WTC11 (cell line): ENCODE measurements around the gene ELOVL1. TPM values are rescaled to one million over a fixed set of nuclear protein-coding genes. Genes with fewer than 3 reads are reported as not detected.
A peak's percentile ranks its signal among the peaks of the same experiment; 100 is the strongest.

Experiments used
- ATAC-seq: fragments of 200-7000 bp; cut with Tn5 transposase; 2 replicates; pipeline ENCODE4 v1.10.0; 2021; ENCODE audit warnings: mild to moderate bottlenecking, moderate library complexity
- CTCF ChIA-PET: fragments of 300-600 bp; sonication (Branson Sonifier 250); formaldehyde crosslinking; loops from one replicate; lab custom pipeline; 2021; ENCODE audit warnings: antibody characterized with exemption; lab: Charles Lee
- POLR2A ChIA-PET: fragments of 350-600 bp; sonication (Branson Sonifier 250); formaldehyde crosslinking; loops from one replicate; lab custom pipeline; 2021; ENCODE audit warnings: antibody characterized with exemption; lab: Charles Lee
- DNase-seq: peaks from one replicate; pipeline ENCODE4 v3.0.0; 2021; ENCODE audit warnings: low spot score
- H3K27ac Mint-ChIP-seq: 2 replicates; pipeline ENCODE4 v1.8.0; 2021; ENCODE audit warnings: mixed read lengths
- H3K27me3 Mint-ChIP-seq: 2 replicates; pipeline ENCODE4 v1.8.0; 2021; ENCODE audit warnings: low read depth, mild to moderate bottlenecking, moderate library complexity, mixed read lengths
- H3K36me3 Mint-ChIP-seq: 2 replicates; pipeline ENCODE4 v1.8.0; 2021; ENCODE audit warnings: mixed read lengths
- H3K4me1 Mint-ChIP-seq: 2 replicates; pipeline ENCODE4 v1.8.0; 2022; ENCODE audit warnings: mixed read lengths
- H3K4me3 Mint-ChIP-seq: 2 replicates; pipeline ENCODE4 v1.8.0; 2021; ENCODE audit warnings: mild to moderate bottlenecking, moderate library complexity, mixed read lengths
- H3K9me3 Mint-ChIP-seq: 2 replicates; pipeline ENCODE4 v1.8.0; 2021; ENCODE audit warnings: mixed read lengths
- AR ChIP-seq: fragments of 250-450 bp; sonication (Bioruptor Pico); IDR thresholded peaks from 2 replicates; pipeline ENCODE4 v1.9.0; 2021; ENCODE audit warnings: mild to moderate bottlenecking
- CBFB ChIP-seq: sonication (generic); formaldehyde crosslinking; IDR thresholded peaks from 2 replicates; pipeline ENCODE4 v1.8.1; 2022; ENCODE audit warnings: mild to moderate bottlenecking, low read depth, missing genetic modification reagents
- ELF4 ChIP-seq: sonication (generic); formaldehyde crosslinking; IDR thresholded peaks from 2 replicates; pipeline ENCODE4 v1.8.1; 2022; ENCODE audit warnings: low read depth, mild to moderate bottlenecking, moderate library complexity, missing genetic modification reagents
- JUN ChIP-seq: sonication (generic); formaldehyde crosslinking; IDR thresholded peaks from 2 replicates; pipeline ENCODE4 v1.8.0; 2023; ENCODE audit warnings: mild to moderate bottlenecking, missing genetic modification reagents
- MXD4 ChIP-seq: fragments of 250-450 bp; sonication (Bioruptor Pico); IDR thresholded peaks from 2 replicates; pipeline ENCODE4 v1.8.0; 2021; ENCODE audit warnings: mild to moderate bottlenecking, moderate library complexity, borderline replicate concordance
- MYBL2 ChIP-seq: sonication (generic); formaldehyde crosslinking; IDR thresholded peaks from 2 replicates; pipeline ENCODE4 v1.8.1; 2023; ENCODE audit warnings: mild to moderate bottlenecking, moderate library complexity, missing genetic modification reagents
- NR1H2 ChIP-seq: sonication (generic); formaldehyde crosslinking; IDR thresholded peaks from 2 replicates; pipeline ENCODE4 v1.9.0; 2021; ENCODE audit warnings: mild to moderate bottlenecking, moderate library complexity, missing genetic modification reagents
- NR3C1 ChIP-seq: sonication (generic); formaldehyde crosslinking; conservative IDR thresholded peaks from 2 replicates; pipeline ENCODE4 v1.8.1; 2023; ENCODE audit warnings: low read depth, mild to moderate bottlenecking, missing genetic modification reagents
- SOX15 ChIP-seq: fragments of 250-450 bp; sonication (Bioruptor Pico); IDR thresholded peaks from 2 replicates; pipeline ENCODE4 v1.9.0; 2021; ENCODE audit warnings: mild to moderate bottlenecking
- SP1 ChIP-seq: sonication (generic); formaldehyde crosslinking; conservative IDR thresholded peaks from 2 replicates; pipeline ENCODE4 v1.8.1; 2022; ENCODE audit warnings: missing genetic modification reagents
- ZNF263 ChIP-seq: sonication (generic); formaldehyde crosslinking; IDR thresholded peaks from 2 replicates; pipeline ENCODE4 v1.8.1; 2022; ENCODE audit warnings: low read depth, mild to moderate bottlenecking, moderate library complexity, missing genetic modification reagents
- total RNA-seq: library from RNA; stranded (reverse); gene quantifications from 3 replicates; pipeline ENCODE4 v1.2.3, GENCODE V29; 2021
- TF ChIP-seq, protein P1 (sequence below): sonication (generic); formaldehyde crosslinking; IDR thresholded peaks from 2 replicates; pipeline ENCODE4 v1.8.1; 2023; ENCODE audit warnings: mild to moderate bottlenecking, missing genetic modification reagents, moderate library complexity
- TF ChIP-seq, protein P2 (sequence below): sonication (generic); formaldehyde crosslinking; IDR thresholded peaks from 2 replicates; pipeline ENCODE4 v1.8.0; 2022; ENCODE audit warnings: mild to moderate bottlenecking, missing genetic modification reagents
- TF ChIP-seq, protein P3 (sequence below): sonication (generic); formaldehyde crosslinking; IDR thresholded peaks from 2 replicates; pipeline ENCODE4 v1.8.1; 2022; ENCODE audit warnings: low read depth, missing genetic modification reagents, borderline replicate concordance
- TF ChIP-seq, protein P4 (sequence below): sonication (generic); formaldehyde crosslinking; IDR thresholded peaks from 2 replicates; pipeline ENCODE4 v1.8.1; 2022; ENCODE audit warnings: mild to moderate bottlenecking, moderate library complexity, missing genetic modification reagents
- TF ChIP-seq, protein P5 (sequence below): sonication (generic); formaldehyde crosslinking; IDR thresholded peaks from 2 replicates; pipeline ENCODE4 v1.8.0; 2022; ENCODE audit warnings: mild to moderate bottlenecking, missing genetic modification reagents
- TF ChIP-seq, protein P6 (sequence below): sonication (generic); formaldehyde crosslinking; IDR thresholded peaks from 2 replicates; pipeline ENCODE4 v1.8.1; 2023; ENCODE audit warnings: mild to moderate bottlenecking, missing genetic modification reagents
- TF ChIP-seq, protein P7 (sequence below): fragments of 250-450 bp; sonication (Bioruptor Pico); IDR thresholded peaks from 2 replicates; pipeline ENCODE4 v2.1.2; 2022; ENCODE audit warnings: mild to moderate bottlenecking, moderate library complexity
- TF ChIP-seq, protein P8 (sequence below): sonication (generic); formaldehyde crosslinking; IDR thresholded peaks from 2 replicates; pipeline ENCODE4 v1.8.1; 2022; ENCODE audit warnings: mild to moderate bottlenecking, missing genetic modification reagents, moderate library complexity, borderline replicate concordance

The ELOVL1 gene
- total RNA-seq, 1 experiment from 2014 or later, result 26.6 TPM

GRCh38 chr1:43388613-43389012 is 20.8 kb upstream of the ELOVL1 start (continued):
- TF ChIP-seq, protein P1, sequence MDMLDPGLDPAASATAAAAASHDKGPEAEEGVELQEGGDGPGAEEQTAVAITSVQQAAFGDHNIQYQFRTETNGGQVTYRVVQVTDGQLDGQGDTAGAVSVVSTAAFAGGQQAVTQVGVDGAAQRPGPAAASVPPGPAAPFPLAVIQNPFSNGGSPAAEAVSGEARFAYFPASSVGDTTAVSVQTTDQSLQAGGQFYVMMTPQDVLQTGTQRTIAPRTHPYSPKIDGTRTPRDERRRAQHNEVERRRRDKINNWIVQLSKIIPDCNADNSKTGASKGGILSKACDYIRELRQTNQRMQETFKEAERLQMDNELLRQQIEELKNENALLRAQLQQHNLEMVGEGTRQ (CRISPR knock-in tag), result no peak
- TF ChIP-seq, protein P2, sequence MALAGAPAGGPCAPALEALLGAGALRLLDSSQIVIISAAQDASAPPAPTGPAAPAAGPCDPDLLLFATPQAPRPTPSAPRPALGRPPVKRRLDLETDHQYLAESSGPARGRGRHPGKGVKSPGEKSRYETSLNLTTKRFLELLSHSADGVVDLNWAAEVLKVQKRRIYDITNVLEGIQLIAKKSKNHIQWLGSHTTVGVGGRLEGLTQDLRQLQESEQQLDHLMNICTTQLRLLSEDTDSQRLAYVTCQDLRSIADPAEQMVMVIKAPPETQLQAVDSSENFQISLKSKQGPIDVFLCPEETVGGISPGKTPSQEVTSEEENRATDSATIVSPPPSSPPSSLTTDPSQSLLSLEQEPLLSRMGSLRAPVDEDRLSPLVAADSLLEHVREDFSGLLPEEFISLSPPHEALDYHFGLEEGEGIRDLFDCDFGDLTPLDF (CRISPR knock-in tag), result no peak
- TF ChIP-seq, protein P3, sequence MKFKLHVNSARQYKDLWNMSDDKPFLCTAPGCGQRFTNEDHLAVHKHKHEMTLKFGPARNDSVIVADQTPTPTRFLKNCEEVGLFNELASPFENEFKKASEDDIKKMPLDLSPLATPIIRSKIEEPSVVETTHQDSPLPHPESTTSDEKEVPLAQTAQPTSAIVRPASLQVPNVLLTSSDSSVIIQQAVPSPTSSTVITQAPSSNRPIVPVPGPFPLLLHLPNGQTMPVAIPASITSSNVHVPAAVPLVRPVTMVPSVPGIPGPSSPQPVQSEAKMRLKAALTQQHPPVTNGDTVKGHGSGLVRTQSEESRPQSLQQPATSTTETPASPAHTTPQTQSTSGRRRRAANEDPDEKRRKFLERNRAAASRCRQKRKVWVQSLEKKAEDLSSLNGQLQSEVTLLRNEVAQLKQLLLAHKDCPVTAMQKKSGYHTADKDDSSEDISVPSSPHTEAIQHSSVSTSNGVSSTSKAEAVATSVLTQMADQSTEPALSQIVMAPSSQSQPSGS (CRISPR knock-in tag), result no peak
- TF ChIP-seq, protein P4, sequence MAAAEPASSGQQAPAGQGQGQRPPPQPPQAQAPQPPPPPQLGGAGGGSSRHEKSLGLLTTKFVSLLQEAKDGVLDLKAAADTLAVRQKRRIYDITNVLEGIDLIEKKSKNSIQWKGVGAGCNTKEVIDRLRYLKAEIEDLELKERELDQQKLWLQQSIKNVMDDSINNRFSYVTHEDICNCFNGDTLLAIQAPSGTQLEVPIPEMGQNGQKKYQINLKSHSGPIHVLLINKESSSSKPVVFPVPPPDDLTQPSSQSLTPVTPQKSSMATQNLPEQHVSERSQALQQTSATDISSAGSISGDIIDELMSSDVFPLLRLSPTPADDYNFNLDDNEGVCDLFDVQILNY (CRISPR knock-in tag), result no peak
- no peak for TF ChIP-seq ELF4 (CRISPR knock-in tag)

DNA sequence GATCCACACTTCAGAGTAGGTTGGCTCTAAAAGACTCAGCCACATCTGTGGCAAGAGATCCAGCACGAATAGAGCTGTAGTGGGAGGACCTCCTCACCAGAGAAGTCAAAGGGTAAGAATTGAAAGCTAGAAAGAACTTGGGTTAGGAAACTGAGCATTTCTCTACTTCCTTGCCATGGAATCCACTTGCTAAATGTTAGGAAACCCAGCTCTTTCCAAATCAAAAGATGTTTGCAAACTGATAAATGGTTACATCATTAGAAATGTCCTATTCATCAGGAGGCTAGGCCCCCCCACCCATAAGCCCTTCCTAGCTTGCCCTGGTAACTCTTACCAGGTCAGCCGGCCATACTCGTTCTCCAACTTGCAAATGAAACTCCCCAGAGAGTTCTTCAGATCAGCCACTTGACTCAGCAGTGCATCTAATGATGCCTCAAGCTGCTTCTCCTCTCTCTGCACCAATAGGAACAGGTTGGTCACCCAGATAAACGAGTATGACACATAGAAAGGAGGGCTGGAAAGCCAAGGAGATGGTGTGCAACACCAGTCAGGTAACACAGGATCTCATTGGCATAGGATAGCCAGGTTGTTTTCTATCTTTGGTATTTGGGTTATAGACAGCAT is 20.3 kb upstream of the ELOVL1 start:
- DNase-seq, result no peak
- CTCF ChIA-PET, result interaction anchor here (1.1 to 2.4 kb wide), 2 partner anchors 26 to 30 kb away, joined by 3 to 8 read pairs; partner anchors contain the start of gene CDC20
- no peak for ATAC-seq
- Mint-ChIP-seq H3K4me1 (peaks cover 19% of the 10 kb centered on the region), H3K36me3 (peaks cover 31% of the 10 kb centered on the region), H3K27me3 (no peaks in the 10 kb centered on the region; the same call in 1 of the 2 replicates), H3K27ac (no peak overlapping the region), H3K4me3 (peak overlapping the region; percentile 99), H3K9me3 (no peaks in the 10 kb centered on the region)
- POLR2A ChIA-PET, result interaction anchor here (2.5 kb wide), 1 partner anchor 30 kb away, joined by 17 read pairs; the partner anchor contains the start of gene CDC20
- TF ChIP-seq, protein P5, sequence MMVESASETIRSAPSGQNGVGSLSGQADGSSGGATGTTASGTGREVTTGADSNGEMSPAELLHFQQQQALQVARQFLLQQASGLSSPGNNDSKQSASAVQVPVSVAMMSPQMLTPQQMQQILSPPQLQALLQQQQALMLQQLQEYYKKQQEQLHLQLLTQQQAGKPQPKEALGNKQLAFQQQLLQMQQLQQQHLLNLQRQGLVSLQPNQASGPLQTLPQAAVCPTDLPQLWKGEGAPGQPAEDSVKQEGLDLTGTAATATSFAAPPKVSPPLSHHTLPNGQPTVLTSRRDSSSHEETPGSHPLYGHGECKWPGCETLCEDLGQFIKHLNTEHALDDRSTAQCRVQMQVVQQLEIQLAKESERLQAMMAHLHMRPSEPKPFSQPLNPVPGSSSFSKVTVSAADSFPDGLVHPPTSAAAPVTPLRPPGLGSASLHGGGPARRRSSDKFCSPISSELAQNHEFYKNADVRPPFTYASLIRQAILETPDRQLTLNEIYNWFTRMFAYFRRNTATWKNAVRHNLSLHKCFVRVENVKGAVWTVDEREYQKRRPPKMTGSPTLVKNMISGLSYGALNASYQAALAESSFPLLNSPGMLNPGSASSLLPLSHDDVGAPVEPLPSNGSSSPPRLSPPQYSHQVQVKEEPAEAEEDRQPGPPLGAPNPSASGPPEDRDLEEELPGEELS (CRISPR knock-in tag), result no peak
- no peak for TF ChIP-seq NR3C1 (CRISPR knock-in tag)
- no peak for TF ChIP-seq JUN
- no peak for TF ChIP-seq MXD4 (CRISPR knock-in tag)
- no peak for TF ChIP-seq SP1 (CRISPR knock-in tag)
- no peak for TF ChIP-seq ZNF263 (CRISPR knock-in tag)
- TF ChIP-seq MYBL2 (CRISPR knock-in tag), result no peak
- TF ChIP-seq, protein P6, sequence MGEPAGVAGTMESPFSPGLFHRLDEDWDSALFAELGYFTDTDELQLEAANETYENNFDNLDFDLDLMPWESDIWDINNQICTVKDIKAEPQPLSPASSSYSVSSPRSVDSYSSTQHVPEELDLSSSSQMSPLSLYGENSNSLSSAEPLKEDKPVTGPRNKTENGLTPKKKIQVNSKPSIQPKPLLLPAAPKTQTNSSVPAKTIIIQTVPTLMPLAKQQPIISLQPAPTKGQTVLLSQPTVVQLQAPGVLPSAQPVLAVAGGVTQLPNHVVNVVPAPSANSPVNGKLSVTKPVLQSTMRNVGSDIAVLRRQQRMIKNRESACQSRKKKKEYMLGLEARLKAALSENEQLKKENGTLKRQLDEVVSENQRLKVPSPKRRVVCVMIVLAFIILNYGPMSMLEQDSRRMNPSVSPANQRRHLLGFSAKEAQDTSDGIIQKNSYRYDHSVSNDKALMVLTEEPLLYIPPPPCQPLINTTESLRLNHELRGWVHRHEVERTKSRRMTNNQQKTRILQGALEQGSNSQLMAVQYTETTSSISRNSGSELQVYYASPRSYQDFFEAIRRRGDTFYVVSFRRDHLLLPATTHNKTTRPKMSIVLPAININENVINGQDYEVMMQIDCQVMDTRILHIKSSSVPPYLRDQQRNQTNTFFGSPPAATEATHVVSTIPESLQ, result no peak
- TF ChIP-seq, protein P7, sequence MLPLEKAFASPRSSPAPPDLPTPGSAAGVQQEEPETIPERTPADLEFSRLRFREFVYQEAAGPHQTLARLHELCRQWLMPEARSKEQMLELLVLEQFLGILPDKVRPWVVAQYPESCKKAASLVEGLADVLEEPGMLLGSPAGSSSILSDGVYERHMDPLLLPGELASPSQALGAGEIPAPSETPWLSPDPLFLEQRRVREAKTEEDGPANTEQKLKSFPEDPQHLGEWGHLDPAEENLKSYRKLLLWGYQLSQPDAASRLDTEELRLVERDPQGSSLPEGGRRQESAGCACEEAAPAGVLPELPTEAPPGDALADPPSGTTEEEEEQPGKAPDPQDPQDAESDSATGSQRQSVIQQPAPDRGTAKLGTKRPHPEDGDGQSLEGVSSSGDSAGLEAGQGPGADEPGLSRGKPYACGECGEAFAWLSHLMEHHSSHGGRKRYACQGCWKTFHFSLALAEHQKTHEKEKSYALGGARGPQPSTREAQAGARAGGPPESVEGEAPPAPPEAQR (CRISPR knock-in tag), result no peak
- no peak for TF ChIP-seq SOX15 (CRISPR knock-in tag)
- no peak for TF ChIP-seq AR (CRISPR knock-in tag)
- TF ChIP-seq, protein P4 (CRISPR knock-in tag), result no peak
- TF ChIP-seq, protein P8, sequence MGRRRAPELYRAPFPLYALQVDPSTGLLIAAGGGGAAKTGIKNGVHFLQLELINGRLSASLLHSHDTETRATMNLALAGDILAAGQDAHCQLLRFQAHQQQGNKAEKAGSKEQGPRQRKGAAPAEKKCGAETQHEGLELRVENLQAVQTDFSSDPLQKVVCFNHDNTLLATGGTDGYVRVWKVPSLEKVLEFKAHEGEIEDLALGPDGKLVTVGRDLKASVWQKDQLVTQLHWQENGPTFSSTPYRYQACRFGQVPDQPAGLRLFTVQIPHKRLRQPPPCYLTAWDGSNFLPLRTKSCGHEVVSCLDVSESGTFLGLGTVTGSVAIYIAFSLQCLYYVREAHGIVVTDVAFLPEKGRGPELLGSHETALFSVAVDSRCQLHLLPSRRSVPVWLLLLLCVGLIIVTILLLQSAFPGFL, result no peak
- TF ChIP-seq NR1H2 (CRISPR knock-in tag), result no peak
- no peak for TF ChIP-seq CBFB (CRISPR knock-in tag)
